Activated CD8-positive, alpha-beta memory T cell treated with anti-CD3 and anti-CD28 coated beads for 48 hours (primary cell): ENCODE data around the gene DNMBP.
"Not testable (repeated sequence)": the region's sequence is repeated elsewhere in the genome, so short reads cannot be mapped to it uniquely, and the experiment has no call there.

Experiments
- DNase-seq, 3 experiments: peaks; one replicate each; pipeline ENCODE4 v3.0.0-alpha.2; 2020; ENCODE audit warnings: low read depth in 2 of 3, low spot score in 2 of 3

The DNMBP gene

DNA sequence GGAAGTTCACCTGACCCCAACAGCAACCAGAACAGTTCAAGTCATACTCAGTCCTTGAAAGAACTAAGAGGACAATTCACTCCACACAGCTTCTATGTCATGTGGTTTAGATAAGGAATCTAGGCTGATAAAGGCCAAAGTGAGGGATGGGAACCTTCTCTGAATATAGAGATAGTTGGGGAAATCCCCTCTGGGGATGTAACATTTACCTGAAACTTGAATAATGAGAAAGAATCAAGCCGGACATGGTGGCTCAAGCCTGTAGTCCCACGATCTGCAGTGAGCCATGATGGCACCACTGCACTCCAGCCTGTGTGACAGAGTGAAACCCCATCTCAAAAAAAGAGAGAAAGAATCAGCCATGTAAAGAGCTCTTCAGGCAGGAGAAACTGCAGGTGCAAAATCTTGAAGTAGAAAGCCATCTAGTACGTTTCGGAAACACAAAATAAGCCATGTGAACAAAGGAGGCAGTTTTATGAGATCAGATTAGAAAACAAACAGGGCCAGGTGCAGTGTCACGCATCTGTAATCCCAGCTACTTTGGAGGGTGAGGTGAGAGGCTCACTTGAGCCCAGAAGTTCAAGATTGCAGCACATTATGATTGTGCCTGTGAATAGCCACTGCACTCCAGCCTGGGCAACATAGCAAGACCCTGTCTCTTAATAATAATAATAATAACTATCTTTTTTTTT is 4.5 kb upstream of the DNMBP start:
- no peak for DNase-seq

DNA sequence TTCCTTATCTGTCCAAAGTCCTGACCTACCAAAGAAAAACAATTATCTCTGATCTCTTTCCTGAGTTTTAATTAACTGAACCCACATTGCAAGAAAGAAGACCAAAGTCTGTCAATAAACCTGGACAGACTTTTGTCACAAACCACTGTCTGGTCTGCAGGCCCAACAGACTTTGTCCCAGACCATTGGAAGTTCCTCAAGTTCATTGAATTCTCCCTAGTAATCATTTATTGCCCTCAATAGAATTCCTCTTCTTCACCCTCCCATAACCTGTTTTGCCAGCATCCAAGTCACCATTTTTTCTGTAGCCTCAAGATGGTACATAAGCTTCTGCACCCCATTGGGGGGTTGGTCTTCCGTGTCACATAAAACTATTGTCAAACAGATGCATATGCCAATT is 3.9 kb upstream of the DNMBP start:
- DNase-seq, result no peak

DNA sequence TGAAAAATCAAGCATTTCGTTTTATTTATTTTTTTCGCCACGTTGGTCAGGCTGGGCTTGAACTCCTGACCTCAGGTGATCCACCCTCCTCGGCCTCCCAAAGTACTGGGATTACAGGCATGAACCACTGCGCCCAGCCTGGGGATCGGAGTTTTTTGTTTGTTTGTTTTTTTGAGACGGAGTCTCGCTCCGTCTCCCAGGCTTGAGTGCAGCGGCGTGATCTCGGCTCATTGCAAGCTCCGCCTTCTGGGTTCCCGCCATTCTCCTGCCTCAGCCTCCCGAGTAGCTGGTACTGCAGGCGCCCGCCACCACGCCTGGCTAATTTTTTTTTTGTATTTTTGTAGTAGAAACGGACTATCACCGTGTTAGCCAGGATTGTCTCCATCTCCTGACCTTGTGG is 2.2 kb upstream of the DNMBP start:
- DNase-seq, result not testable (repeated sequence)

DNA sequence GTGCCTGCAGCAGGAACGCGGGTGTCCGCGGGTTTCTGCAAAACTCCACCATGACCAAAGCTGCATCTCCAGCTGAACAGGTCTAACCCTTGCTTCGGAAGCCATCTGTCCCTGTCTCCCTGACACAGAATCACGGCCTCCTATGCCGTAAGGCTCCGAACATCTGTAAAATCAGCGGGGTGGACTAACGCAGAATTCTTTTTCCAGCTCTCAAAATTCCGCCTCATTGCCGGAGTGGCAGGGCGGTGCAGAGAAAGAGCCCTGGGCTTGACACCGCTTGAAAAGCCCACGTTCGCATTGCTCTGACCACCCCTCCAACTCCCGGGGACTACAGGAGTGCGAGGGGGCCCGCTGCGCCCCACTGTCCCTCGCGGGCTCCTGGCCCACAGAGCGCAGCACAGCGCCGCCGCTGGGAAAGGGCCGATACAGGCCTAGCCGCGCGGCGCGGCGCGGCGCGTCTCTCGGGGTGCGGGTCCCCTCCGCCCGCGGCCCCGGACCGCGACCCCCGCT is 409 bp downstream of the DNMBP start:
- DNase-seq, result no peak

DNA sequence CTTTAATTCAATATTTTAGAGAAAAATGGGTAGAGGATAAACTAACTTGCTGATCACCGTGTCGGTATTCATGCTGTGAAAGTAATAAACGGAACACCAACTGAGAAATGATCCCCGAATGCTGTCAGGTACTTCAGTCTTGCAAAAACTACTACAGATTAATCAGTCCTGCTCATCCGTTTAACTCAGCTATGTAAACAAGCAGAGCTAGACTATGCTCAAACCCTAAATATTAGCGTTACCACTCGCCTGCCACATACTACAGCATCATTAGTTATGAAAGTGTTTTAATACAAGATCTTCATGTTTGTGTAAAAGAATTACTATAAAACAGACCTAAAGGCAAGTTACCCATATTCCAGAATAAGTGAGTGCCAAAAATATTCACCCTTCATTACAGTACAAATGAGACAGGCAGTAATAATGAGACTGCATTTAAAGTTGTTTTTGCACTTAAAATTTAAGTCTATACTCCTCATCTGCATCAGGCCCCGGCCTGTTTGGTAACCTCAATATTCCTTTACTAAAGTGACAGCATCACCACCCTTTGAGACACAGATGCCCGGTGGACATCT is 952 bp downstream of the DNMBP start:
- no peak for DNase-seq

DNA sequence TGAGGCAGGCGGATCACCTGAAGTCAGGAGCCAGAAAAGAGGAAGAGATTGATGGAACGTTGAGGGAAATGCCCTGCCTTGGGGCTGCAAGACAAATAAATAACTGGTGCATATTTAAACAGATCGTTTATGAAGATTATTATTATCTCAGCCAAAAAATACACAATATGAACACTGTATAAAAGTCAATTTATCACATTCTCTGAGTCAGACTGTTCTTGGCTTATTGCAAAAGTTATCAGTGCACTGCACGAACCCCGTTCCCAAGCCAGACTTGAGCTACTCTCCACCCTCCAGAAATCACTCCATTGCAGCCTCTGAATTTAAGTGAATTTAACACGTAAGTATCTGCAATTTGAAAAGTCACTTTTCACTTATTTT is 1.6 kb downstream of the DNMBP start:
- DNase-seq, result no peak

DNA sequence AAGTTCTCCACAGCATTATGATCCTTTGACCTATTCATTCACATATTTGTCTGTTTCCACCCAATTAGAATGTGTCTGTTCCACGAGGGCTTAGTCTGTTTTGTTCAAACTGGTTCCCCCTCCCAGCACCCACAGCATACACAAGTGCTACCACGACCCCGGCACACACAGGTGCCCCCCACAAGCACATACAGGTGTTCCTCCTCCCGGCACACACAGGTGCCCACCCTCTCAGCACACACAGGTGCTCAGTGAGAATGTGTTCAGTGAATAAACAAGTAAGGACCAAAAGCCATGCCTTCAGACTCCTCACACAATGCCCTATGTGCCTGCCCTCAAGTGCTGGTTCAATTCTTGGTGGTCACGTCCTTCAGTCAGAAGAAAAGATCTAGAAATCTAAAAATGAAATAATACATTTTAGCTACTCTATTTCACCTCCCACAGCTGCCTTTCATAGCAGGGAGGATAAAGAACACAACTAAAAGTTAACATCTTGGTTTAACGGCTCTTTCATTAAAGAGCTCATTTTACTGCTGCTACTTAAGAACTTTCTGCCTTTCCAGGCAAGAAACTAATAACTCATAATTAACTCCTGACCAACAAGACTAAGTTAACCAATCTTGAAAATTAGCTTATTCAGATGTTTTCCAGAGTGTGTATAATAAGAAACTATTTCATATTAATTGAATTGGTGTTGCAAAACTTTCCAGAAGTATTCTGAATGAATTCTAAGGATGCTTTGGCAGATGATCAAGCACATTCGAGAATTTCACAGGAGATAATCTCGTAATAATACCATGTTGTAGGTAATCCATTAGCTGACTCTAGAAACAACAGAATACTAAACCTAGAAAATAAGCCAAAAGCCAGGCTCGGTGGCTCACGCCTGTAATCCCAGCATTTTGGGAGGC is 2.3 kb downstream of the DNMBP start:
- DNase-seq, result no peak

DNA sequence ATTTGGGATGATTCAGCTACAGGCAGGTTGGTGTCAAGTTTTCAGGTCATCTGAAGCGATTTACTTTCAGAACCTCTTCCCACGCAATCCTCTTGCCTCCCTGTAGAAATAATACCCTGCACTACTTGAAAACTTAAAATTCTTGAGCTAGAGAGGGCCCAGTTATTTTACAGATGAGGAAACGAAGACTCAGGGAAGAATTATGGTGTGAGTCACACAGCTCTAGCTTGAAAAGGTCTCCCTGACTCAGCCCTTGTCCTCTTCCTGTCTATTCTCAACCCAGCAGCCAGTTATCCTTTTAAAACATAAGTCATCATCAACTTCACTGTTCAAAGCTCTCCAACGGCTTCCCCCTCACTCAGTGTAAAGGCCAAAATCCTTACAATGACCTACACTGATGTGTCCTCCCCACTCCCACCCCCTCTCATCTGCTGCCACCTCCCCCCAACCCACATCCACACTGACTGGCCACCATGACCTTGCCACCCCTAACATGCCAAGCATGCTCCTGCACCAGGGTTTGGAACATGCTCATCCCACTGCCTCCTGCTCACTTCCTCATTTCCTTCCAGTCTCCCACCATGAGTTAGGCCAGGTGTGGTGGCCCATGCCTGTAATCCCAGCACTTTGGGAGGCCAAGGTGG is 3.4 kb downstream of the DNMBP start:
- DNase-seq, result no peak

DNA sequence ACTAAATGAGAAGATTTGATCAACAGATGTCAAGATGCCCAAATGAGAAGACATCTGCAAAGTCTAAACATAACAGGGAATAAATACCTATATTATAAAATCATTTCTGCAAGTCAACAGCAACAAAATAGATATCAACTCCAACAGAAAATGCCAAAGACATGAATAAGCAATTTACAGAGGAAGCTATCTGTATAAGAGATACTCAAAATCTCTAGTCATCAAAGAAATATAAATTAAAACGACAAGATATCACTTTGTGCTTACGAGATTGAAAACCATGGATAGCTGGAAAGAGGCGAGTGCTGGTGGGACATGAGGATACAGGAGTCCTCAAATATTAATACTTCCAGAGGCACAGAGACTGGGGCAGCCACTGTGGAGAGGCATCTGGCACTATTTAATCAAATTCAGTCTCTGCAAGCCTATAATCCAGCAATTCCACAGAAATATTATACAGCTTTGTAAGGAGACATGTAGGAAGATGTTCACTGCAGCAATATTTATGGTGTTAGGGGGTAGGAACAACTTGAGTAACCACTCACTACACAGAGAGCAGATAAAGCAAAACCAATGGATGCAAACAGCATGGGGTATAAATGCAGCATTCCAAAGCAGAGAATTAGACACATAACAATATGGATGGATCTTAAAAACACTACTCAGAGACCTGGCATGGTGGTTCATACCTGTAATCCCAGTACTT is 4.8 kb downstream of the DNMBP start:
- DNase-seq, result no peak

DNA sequence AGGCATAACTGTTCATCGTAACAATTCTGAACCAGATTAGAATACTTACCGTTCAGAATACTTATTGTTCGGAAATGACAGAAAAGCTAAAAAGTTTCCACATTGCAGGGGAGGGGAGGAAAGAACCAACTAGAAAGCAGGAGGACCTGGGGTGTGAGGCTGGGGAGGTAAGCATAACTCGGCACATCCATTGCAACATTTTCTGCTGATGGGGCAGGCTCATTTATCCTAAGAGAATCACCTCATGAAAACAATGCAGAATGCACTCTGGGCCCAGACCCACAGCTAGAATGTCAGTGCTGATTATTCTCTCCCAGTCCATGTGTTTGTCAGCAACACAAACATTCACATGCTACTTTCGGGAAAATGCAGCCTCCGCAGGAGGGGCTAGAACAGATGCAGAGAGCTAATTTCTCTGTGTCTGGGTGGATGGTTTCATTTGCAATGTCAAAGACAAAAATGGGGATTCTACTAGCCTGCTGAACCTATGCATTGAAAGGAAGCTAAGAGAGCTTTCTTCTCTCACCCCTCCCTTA is 9.6 kb downstream of the DNMBP start:
- DNase-seq, result no peak

DNA sequence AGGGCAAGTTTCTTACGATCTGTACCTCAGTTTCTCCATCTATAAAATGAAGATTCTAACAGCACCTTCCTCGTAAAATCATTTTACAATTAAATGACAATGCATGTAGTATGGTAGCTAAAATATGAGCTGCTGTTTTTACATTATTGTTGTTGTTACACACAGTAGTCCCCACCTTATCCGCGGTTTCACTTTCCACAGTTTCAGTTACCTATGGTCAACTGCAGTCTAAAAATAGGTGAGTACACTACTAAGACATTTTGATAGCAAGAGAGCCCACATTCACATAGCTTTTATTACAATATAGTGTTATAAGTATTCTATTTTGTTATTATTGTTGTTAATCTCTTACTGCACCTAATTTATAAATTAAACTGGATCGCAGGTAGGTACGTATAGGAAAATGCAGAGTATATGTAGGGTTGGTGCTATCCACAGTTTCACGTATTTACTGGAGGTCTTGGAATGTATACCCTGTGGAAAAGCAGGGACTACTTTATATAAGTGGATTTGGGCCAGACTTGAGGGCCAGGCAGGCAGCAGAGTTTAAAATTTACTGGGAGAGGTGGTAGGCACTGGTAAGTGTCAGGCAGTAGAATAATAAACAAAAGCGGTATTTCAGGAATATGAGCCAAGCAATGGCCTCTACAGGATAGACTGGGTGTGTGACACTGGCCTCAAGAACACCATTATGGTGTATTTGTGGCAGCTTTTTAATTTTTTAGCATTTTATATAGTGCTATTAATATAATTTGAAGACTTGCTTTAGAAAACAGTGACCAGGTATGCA is 10.2 kb downstream of the DNMBP start:
- DNase-seq, result no peak

DNA sequence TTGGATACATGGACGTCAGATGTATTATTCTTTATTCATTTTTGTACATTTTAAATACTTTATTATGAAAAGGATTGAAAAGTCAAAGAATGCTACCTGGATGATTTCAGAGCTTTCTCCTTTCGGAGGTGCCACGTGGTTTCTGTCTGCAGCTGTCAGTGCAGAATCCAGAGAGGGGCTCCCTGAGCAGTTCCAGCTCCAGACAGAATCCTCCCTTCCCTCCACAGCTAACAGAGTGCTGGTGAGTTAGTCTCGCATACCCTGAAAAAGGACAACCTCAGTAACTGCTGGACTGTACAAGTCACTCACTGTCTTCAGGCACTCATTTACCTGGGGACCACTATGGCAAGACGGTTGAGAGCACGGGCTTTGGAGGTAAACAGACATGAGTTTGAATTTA is 10.9 kb downstream of the DNMBP start:
- no peak for DNase-seq

DNA sequence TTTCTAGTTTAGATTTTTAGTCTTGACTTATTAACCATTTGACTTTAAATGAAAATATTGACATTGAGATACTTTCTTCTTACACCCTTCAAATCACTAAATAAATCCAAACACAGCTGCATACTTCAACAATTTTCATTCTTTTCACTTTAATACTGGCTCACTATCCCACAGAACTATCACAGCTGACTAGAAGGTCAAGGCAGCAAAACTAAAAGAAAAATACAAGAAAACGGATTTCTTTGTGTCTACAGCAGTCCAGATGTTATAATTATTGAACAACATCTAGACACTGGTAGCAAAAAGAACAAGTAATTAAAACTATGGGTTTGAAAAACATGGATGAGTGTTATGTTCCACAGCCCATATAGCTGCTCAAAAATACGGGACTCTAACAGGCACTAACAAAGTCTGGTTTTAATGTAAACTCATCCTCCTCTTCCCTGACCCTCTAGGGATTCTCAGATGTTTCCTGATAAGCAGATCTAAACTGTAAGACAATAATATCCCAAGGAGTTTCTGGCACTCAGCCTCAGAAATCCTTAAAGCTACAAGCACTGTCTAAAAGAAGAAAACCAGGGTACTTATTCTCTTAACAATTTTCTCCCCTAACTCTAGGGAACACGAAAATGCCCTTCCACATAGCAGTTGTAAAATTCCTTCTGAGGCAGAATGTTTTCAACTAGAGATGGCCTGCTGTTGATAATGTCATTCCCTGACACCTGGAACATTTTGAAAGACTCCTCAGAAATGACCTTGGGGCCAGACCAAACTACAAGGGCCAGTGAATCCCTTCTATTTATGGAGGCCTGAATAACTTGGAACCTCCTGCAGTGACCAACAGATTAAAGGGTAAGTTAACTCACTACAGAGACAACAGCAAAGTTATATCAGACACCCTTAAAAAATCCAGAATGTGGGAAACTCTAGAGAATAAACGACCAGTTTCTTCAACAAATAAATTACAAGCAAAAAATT is 12.8 kb downstream of the DNMBP start:
- DNase-seq, result no peak

DNA sequence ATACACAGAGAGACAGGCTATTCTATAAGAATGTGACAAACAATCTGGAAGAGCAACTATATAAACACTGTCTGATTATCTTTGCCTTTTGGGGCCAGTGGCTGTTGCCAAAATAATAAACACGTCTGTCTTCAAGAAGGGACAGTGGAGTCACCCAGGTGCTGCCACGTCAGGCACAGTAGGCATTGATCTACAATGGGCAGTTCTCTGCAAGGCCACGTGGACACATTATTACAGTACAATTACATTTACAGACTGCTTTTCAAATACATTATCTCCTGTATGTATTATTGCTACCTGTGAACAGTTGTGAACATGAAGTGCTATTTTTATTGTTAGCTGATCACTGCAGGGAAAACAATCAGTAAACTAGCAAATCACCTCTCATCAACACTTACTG is 14.0 kb downstream of the DNMBP start:
- no peak for DNase-seq

DNA sequence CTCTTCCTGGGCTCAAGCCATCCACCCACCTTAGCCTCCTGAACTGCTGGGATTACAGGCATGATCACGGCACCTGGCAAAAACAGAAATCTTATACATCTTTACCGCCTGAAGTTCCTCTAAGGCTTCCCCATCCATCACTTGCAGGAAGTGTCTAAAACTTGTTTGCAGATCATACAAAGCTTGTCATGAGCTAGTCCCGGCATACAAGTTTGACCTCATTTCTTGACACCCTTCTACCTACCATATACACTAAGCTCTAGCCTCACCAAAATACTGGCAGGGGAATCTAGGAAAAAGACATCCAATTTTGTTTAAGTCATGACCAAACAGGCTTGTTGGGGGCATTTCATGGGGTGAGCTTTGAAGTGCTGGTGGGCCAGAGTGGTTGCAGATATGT is 14.5 kb downstream of the DNMBP start:
- no peak for DNase-seq

DNA sequence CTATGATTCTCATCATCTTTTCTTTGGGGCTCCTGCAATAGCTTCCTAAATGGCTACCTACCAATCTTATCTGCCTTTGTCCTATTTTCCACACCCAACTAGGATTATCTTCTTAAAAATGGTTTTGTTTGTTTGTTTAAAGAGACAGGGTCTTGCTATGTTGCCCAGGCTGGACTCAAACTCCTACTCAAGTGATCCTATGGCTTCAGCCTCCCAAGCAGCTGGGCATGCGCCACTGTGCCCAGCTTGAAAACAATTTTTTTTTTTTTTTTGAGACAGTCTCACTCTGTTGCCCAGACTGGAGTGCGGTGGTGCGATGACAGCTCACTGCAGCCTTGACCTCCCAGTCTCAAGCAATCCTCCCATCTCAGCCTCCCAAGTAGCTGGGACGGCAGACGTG is 14.9 kb downstream of the DNMBP start:
- DNase-seq, result no peak

DNA sequence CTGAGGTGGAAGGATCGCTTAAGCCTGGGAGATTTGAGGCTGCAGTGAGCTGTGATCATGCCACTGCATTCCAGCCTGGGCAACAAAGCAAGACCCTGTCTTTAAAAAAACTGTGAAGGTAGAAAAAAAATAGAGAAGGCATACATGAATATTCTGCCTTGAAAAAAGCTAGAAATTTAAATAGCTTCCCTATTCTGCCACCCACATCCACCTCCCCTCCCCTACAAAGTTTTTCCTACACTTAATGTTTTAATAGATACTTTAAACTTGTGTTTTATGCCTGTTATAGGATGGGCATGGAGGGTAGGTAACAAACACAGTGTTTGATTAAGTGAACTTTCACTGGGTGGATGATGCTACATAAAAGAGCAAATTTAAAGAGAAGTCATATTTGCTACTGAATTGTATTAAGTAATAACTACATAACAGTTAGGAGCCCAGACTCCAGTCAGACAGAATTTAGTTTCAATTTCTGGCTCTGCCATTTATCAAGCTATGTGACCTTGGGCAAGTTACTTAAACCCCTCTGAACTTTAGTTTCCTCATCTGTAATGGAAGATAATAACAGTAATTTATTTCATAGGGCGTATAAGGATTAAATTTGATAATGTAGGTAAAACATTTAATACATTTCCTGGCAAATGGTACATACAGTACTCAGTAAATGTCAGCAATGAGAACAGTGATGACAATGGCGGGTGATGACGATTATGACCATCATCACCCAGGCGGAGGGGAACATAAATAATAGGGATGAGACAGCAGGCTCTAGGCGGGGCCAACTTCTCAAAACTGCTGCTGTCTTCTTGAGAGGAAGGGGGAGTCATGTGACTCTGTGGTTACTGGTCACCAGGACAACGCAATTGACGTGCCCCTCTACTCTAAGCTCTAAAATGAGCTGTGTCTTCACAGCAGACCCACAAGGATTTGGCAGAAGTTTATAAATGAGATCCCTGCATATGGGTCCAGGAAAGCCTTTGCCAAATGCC is 15.8 kb downstream of the DNMBP start:
- peak in 1 of 3 experiments; percentile 18 for DNase-seq
